Fibroblast of skin of back (primary cell): Measurements from ENCODE around the gene NEK6.

Source experiments
- DNase-seq: peaks from one replicate; pipeline ENCODE4 v3.0.0-alpha.2; 2013

Gene NEK6

GRCh38 chr9:124298646-124299235 lies 41.0 kb downstream of the NEK6 start:
- DNase-seq: no peak

GRCh38 chr9:124299515-124300090 lies 41.9 kb downstream of the NEK6 start:
- no peak for DNase-seq

GRCh38 chr9:124300312-124300711 lies 42.6 kb downstream of the NEK6 start:
- no peak for DNase-seq

GRCh38 chr9:124302921-124303320 lies 45.2 kb downstream of the NEK6 start:
- no peak for DNase-seq

- no peak for DNase-seq
Observed at GRCh38 chr9:124303762-124304161, 46.0 kb downstream of the NEK6 start.

GRCh38 chr9:124304285-124304684 lies 46.5 kb downstream of the NEK6 start:
- no peak for DNase-seq

- DNase-seq: peak; percentile 89
Observed at GRCh38 chr9:124306098-124306735, 48.5 kb downstream of the NEK6 start.

GRCh38 chr9:124307379-124308030 lies 49.8 kb downstream of the NEK6 start:
- DNase-seq: no peak

GRCh38 chr9:124308606-124309491 lies 51.1 kb downstream of the NEK6 start:
- no peak for DNase-seq

GRCh38 chr9:124309667-124310084 lies 51.9 kb downstream of the NEK6 start:
- DNase-seq: peak; percentile 98

- DNase-seq: no peak
Observed at GRCh38 chr9:124311283-124311682, 53.5 kb downstream of the NEK6 start.

GRCh38 chr9:124312290-124313265 lies 54.8 kb downstream of the NEK6 start:
- DNase-seq: no peak

- no peak for DNase-seq
Observed at GRCh38 chr9:124313940-124314339, 56.2 kb downstream of the NEK6 start.

GRCh38 chr9:124315882-124316281 lies 58.1 kb downstream of the NEK6 start:
- no peak for DNase-seq

- DNase-seq: peak; percentile 71
Observed at GRCh38 chr9:124320062-124320973, 62.6 kb downstream of the NEK6 start.

GRCh38 chr9:124321416-124321815 lies 63.7 kb downstream of the NEK6 start:
- DNase-seq: no peak

- no peak for DNase-seq
Observed at GRCh38 chr9:124321935-124322334, 64.2 kb downstream of the NEK6 start.

- no peak for DNase-seq
Observed at GRCh38 chr9:124322618-124323432, 65.1 kb downstream of the NEK6 start.

GRCh38 chr9:124323904-124324303 lies 66.2 kb downstream of the NEK6 start:
- DNase-seq: no peak
